HUDEP-2 (cell line): Measurements from ENCODE around the gene MAPK8.
A peak's percentile ranks its signal among the peaks of the same experiment; 100 is the strongest.

Experiments
- DNase-seq, 76 experiments: peaks; one replicate each; lab custom pipeline; 2025; ENCODE audit not compliant: unreplicated experiment in 76 of 76; lab: John Stamatoyannopoulos, UW

Gene MAPK8

GRCh38 chr10:48469516-48470020, 163.1 kb downstream of the MAPK8 start:
- DNase-seq, result no peak

GRCh38 chr10:48470115-48470892, 163.8 kb downstream of the MAPK8 start:
- peak in 53 of 76 experiments; percentile 6 to 71 (median 38) for DNase-seq

GRCh38 chr10:48470893-48471805, 164.7 kb downstream of the MAPK8 start:
- no peak for DNase-seq

- no peak for DNase-seq
Measured at GRCh38 chr10:48472501-48473069, 166.1 kb downstream of the MAPK8 start.

GRCh38 chr10:48473704-48474103, 167.2 kb downstream of the MAPK8 start:
- no peak for DNase-seq

- no peak for DNase-seq
Measured at GRCh38 chr10:48474765-48475365, 168.4 kb downstream of the MAPK8 start.

GRCh38 chr10:48475943-48476278, 169.4 kb downstream of the MAPK8 start:
- DNase-seq, result no peak

- DNase-seq, result no peak
Measured at GRCh38 chr10:48476279-48476982, 170.0 kb downstream of the MAPK8 start.

- no peak for DNase-seq
Measured at GRCh38 chr10:48477141-48477540, 170.7 kb downstream of the MAPK8 start.

- no peak for DNase-seq
Measured at GRCh38 chr10:48477616-48478015, 171.1 kb downstream of the MAPK8 start.

GRCh38 chr10:48478469-48478868, 172.0 kb downstream of the MAPK8 start:
- no peak for DNase-seq

GRCh38 chr10:48478980-48479811, 172.7 kb downstream of the MAPK8 start:
- DNase-seq, result no peak

GRCh38 chr10:48480397-48481374, 174.2 kb downstream of the MAPK8 start:
- peak in 67 of 76 experiments; percentile 6 to 86 (median 56) for DNase-seq

- DNase-seq, result no peak
Measured at GRCh38 chr10:48481385-48481784, 174.9 kb downstream of the MAPK8 start.

- DNase-seq, result no peak
Measured at GRCh38 chr10:48482207-48482606, 175.7 kb downstream of the MAPK8 start.

- no peak for DNase-seq
Measured at GRCh38 chr10:48484911-48485310, 178.4 kb downstream of the MAPK8 start.

GRCh38 chr10:48485711-48486110, 179.2 kb downstream of the MAPK8 start:
- DNase-seq, result no peak

- DNase-seq, result no peak
Measured at GRCh38 chr10:48487244-48487643, 180.8 kb downstream of the MAPK8 start.
